ENCODE data around the gene GAPDH.

DNA sequence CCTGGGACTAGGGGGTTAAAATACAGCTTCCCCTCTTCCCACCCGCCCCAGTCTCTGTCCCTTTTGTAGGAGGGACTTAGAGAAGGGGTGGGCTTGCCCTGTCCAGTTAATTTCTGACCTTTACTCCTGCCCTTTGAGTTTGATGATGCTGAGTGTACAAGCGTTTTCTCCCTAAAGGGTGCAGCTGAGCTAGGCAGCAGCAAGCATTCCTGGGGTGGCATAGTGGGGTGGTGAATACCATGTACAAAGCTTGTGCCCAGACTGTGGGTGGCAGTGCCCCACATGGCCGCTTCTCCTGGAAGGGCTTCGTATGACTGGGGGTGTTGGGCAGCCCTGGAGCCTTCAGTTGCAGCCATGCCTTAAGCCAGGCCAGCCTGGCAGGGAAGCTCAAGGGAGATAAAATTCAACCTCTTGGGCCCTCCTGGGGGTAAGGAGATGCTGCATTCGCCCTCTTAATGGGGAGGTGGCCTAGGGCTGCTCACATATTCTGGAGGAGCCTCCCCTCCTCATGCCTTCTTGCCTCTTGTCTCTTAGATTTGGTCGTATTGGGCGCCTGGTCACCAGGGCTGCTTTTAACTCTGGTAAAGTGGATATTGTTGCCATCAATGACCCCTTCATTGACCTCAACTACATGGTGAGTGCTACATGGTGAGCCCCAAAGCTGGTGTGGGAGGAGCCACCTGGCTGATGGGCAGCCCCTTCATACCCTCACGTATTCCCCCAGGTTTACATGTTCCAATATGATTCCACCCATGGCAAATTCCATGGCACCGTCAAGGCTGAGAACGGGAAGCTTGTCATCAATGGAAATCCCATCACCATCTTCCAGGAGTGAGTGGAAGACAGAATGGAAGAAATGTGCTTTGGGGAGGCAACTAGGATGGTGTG, 1.9 kb downstream of the GAPDH start:
- TF ChIP-seq ZNF274 (IDR thresholded peaks at IDR 0.05; ENCODE audit: low read length) (no peak), ZNF274 (tag by site-specific recombination; IDR thresholded peaks at IDR 0.05; ENCODE audit: borderline replicate concordance) (no peak), ZFP37 (tag by site-specific recombination; IDR thresholded peaks at IDR 0.05) (no peak), ZNF140 (tag by site-specific recombination; IDR thresholded peaks at IDR 0.05) (no peak), ZNF2 (tag by site-specific recombination; IDR thresholded peaks at IDR 0.05) (no peak), ZNF324 (tag by site-specific recombination; IDR thresholded peaks at IDR 0.05) (no peak)
- TF ChIP-seq, protein P1, sequence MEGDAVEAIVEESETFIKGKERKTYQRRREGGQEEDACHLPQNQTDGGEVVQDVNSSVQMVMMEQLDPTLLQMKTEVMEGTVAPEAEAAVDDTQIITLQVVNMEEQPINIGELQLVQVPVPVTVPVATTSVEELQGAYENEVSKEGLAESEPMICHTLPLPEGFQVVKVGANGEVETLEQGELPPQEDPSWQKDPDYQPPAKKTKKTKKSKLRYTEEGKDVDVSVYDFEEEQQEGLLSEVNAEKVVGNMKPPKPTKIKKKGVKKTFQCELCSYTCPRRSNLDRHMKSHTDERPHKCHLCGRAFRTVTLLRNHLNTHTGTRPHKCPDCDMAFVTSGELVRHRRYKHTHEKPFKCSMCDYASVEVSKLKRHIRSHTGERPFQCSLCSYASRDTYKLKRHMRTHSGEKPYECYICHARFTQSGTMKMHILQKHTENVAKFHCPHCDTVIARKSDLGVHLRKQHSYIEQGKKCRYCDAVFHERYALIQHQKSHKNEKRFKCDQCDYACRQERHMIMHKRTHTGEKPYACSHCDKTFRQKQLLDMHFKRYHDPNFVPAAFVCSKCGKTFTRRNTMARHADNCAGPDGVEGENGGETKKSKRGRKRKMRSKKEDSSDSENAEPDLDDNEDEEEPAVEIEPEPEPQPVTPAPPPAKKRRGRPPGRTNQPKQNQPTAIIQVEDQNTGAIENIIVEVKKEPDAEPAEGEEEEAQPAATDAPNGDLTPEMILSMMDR (tag by site-specific recombination; IDR thresholded peaks at IDR 0.05) = no peak; the same call in 1 of the 2 replicates
- TF ChIP-seq, protein P2, sequence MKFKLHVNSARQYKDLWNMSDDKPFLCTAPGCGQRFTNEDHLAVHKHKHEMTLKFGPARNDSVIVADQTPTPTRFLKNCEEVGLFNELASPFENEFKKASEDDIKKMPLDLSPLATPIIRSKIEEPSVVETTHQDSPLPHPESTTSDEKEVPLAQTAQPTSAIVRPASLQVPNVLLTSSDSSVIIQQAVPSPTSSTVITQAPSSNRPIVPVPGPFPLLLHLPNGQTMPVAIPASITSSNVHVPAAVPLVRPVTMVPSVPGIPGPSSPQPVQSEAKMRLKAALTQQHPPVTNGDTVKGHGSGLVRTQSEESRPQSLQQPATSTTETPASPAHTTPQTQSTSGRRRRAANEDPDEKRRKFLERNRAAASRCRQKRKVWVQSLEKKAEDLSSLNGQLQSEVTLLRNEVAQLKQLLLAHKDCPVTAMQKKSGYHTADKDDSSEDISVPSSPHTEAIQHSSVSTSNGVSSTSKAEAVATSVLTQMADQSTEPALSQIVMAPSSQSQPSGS (tag by site-specific recombination; IDR thresholded peaks at IDR 0.05; ENCODE audit: low read depth) = no peak
